GM12874 (cell line): ENCODE data around the gene MN1.

Experiments used
- CTCF ChIP-seq: IDR thresholded peaks from 2 replicates; pipeline ENCODE4 v1.5.1; 2011; ENCODE audit warnings: low read depth, mild to moderate bottlenecking, control low read depth, low read length, moderate library complexity; ENCODE audit not compliant: insufficient read depth

The MN1 gene

GRCh38 chr22:27718186-27719035 is 83.1 kb downstream of the MN1 start:
- TF ChIP-seq CTCF = no peak

GRCh38 chr22:27717094-27717493 is 84.5 kb downstream of the MN1 start:
- TF ChIP-seq CTCF = no peak

GRCh38 chr22:27716074-27716473 is 85.5 kb downstream of the MN1 start:
- no peak for TF ChIP-seq CTCF

- no peak for TF ChIP-seq CTCF
Observed at GRCh38 chr22:27715106-27715505, 86.5 kb downstream of the MN1 start.

- no peak for TF ChIP-seq CTCF
Observed at GRCh38 chr22:27714068-27714467, 87.5 kb downstream of the MN1 start.

- no peak for TF ChIP-seq CTCF
Observed at GRCh38 chr22:27713461-27713860, 88.1 kb downstream of the MN1 start.

GRCh38 chr22:27711756-27712155 is 89.8 kb downstream of the MN1 start:
- no peak for TF ChIP-seq CTCF
